ENCODE data around the gene UBE2F. TPM values are rescaled to one million over a fixed set of nuclear protein-coding genes. Genes with fewer than 3 reads are reported as not detected.

Gene UBE2F
- total and polyA plus RNA-seq, 2 of the 13 experiments (the other 11 are each of a cell fraction or from before 2014, with no cell fraction given) = 35.4 to 73.1 TPM

GRCh38 chr2:238067939-238068338 is 101.1 kb downstream of the UBE2F start (continued):
- TF ChIP-seq ZNF280D (CRISPR knock-in tag; IDR thresholded peaks at IDR 0.05) (no peak), POGK (CRISPR knock-in tag; conservative IDR thresholded peaks at IDR 0.05) (no peak), ZNF432 (CRISPR knock-in tag; IDR thresholded peaks at IDR 0.05; ENCODE audit: borderline replicate concordance) (no peak), HDAC6 (IDR thresholded peaks at IDR 0.05; ENCODE audit: low read depth, low read length) (no peak), ZNF101 (CRISPR knock-in tag; IDR thresholded peaks at IDR 0.05; ENCODE audit: borderline replicate concordance, low read depth) (no peak), ARID2 (CRISPR knock-in tag; IDR thresholded peaks at IDR 0.05; ENCODE audit: borderline replicate concordance) (no peak), HMGA1 (CRISPR knock-in tag; conservative IDR thresholded peaks at IDR 0.05) (no peak), ZFP36 (IDR thresholded peaks at IDR 0.05; ENCODE audit: borderline replicate concordance, low read depth, low read length, partially characterized antibody) (no peak), KDM4B (CRISPR knock-in tag; IDR thresholded peaks at IDR 0.05) (no peak)
